Stimulated activated CD8-positive, alpha-beta memory T cell treated with anti-CD3 and anti-CD28 coated beads, Interleukin-12 subunit alpha, Interleukin-12 subunit beta, amount 100 ng/mL, for 4 hours (primary cell): ENCODE data around the gene SGPP2.
"Not testable (repeated sequence)": the region's sequence is repeated elsewhere in the genome, so short reads cannot be mapped to it uniquely, and the experiment has no call there.

Experiments
- DNase-seq: peaks from one replicate; pipeline ENCODE4 v3.0.0-alpha.2; 2020; ENCODE audit warnings: low read depth

The SGPP2 gene

GRCh38 chr2:222577341-222577740 is 153.0 kb downstream of the SGPP2 start:
- DNase-seq, result no peak

- no peak for DNase-seq
These were observed 158.6 kb downstream of the SGPP2 start for GRCh38 chr2:222582928-222583327.

GRCh38 chr2:222584589-222584988 is 160.2 kb downstream of the SGPP2 start:
- DNase-seq, result not testable (repeated sequence)

- no peak for DNase-seq
These were observed 167.3 kb downstream of the SGPP2 start for GRCh38 chr2:222591661-222592060.

GRCh38 chr2:222592176-222592575 is 167.8 kb downstream of the SGPP2 start:
- DNase-seq, result no peak

- DNase-seq, result no peak
These were observed 170.3 kb downstream of the SGPP2 start for GRCh38 chr2:222594679-222595078.

- DNase-seq, result no peak
These were observed 171.2 kb downstream of the SGPP2 start for GRCh38 chr2:222595581-222595980.

GRCh38 chr2:222598611-222599010 is 174.3 kb downstream of the SGPP2 start:
- DNase-seq, result no peak

GRCh38 chr2:222603501-222603900 is 179.2 kb downstream of the SGPP2 start:
- no peak for DNase-seq

GRCh38 chr2:222604749-222605515 is 180.6 kb downstream of the SGPP2 start:
- DNase-seq, result no peak

GRCh38 chr2:222606306-222606705 is 182.0 kb downstream of the SGPP2 start:
- DNase-seq, result no peak

GRCh38 chr2:222608081-222608480 is 183.7 kb downstream of the SGPP2 start:
- no peak for DNase-seq

GRCh38 chr2:222609381-222609780 is 185.0 kb downstream of the SGPP2 start:
- DNase-seq, result no peak
